Neural crest cell (in vitro differentiated cells): Measurements from ENCODE around the gene SNX1. TPM values are rescaled to one million over a fixed set of nuclear protein-coding genes. Genes with fewer than 3 reads are reported as not detected.
A peak's percentile ranks its signal among the peaks of the same experiment; 100 is the strongest.

ENCODE experiments used
- DNase-seq: peaks from one replicate; pipeline ENCODE4 v3.0.0; 2021; ENCODE audit warnings: low read depth, mixed read lengths, low spot score
- H3K27ac Mint-ChIP-seq: one replicate; pipeline ENCODE4 v1.8.0; 2021; ENCODE audit warnings: mild to moderate bottlenecking, mixed read lengths; ENCODE audit not compliant: unreplicated experiment
- H3K27me3 Mint-ChIP-seq: 2 replicates; pipeline ENCODE4 v1.8.0; 2021; ENCODE audit warnings: low read depth, mild to moderate bottlenecking, mixed read lengths
- H3K36me3 Mint-ChIP-seq: 2 replicates; pipeline ENCODE4 v1.8.0; 2021; ENCODE audit warnings: low read depth, mild to moderate bottlenecking, mixed read lengths
- H3K4me1 Mint-ChIP-seq: 2 replicates; pipeline ENCODE4 v1.8.0; 2021; ENCODE audit warnings: mixed read lengths
- H3K4me3 Mint-ChIP-seq: one replicate; pipeline ENCODE4 v1.8.0; 2021; ENCODE audit warnings: mild to moderate bottlenecking, mixed read lengths
- H3K9me3 Mint-ChIP-seq: 2 replicates; pipeline ENCODE4 v1.8.0; 2021; ENCODE audit warnings: mixed read lengths
- total RNA-seq: library from RNA; stranded (reverse); gene quantifications from 2 replicates; pipeline ENCODE4 v1.2.1, GENCODE V29; 2021
- TF ChIP-seq, protein P1 (sequence below): fragments of 200-600 bp; sonication (generic); conservative IDR thresholded peaks from 2 replicates; pipeline ENCODE4 v1.5.0; 2021; ENCODE audit warnings: antibody characterized with exemption, mild to moderate bottlenecking

SNX1 gene
- total RNA-seq, 1 donor from 2014 or later: 131 TPM

DNA sequence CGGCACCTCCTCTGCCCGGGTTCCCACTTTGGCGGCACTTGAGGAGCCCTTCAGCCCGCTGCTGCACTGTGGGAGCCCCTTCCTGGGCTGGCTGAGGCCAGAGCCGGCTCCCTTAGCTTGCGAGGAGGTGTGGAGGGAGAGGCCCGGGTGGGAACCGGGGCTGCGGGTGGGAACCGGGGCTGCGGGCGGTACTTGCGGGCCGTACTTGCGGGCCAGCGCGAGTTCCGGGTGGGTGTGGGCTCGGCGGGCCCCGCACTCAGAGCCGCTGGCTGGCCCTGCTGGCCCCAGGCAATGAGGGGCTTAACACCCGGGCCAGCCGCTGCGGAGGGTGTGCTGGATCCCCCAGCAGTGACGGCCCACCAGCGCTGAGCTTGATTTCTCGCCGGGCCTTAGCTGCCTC lies 35.1 kb upstream of the SNX1 start:
- Mint-ChIP-seq H3K4me1 (peaks cover 12% of the 10 kb centered on the region), H3K4me3 (no peak overlapping the region), H3K36me3 (no peaks in the 10 kb centered on the region), H3K27ac (no peak overlapping the region), H3K9me3 (no peaks in the 10 kb centered on the region), H3K27me3 (no peaks in the 10 kb centered on the region)
- DNase-seq: no peak
- TF ChIP-seq, protein P1, sequence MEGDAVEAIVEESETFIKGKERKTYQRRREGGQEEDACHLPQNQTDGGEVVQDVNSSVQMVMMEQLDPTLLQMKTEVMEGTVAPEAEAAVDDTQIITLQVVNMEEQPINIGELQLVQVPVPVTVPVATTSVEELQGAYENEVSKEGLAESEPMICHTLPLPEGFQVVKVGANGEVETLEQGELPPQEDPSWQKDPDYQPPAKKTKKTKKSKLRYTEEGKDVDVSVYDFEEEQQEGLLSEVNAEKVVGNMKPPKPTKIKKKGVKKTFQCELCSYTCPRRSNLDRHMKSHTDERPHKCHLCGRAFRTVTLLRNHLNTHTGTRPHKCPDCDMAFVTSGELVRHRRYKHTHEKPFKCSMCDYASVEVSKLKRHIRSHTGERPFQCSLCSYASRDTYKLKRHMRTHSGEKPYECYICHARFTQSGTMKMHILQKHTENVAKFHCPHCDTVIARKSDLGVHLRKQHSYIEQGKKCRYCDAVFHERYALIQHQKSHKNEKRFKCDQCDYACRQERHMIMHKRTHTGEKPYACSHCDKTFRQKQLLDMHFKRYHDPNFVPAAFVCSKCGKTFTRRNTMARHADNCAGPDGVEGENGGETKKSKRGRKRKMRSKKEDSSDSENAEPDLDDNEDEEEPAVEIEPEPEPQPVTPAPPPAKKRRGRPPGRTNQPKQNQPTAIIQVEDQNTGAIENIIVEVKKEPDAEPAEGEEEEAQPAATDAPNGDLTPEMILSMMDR: no peak

DNA sequence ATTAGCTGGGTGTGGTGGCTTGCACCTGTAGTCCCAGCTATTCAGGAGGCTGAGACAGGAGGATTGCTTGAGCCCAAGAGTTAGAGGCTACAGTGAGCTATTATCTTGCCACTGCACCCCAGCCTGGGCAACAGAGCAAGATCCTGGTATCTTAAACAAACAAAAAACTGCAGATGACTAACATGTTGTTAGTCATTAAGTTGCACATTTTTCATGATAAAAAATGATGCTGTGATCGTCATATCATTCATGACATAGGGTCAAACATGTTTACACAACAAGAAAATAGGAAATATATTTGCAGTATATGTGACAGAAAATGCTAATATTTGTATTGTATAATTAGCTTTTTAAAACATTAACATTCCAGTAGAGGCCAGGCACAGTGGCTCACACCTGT lies 29.3 kb upstream of the SNX1 start:
- Mint-ChIP-seq H3K4me3 (no peak overlapping the region), H3K9me3 (no peaks in the 10 kb centered on the region), H3K36me3 (no peaks in the 10 kb centered on the region)

DNA sequence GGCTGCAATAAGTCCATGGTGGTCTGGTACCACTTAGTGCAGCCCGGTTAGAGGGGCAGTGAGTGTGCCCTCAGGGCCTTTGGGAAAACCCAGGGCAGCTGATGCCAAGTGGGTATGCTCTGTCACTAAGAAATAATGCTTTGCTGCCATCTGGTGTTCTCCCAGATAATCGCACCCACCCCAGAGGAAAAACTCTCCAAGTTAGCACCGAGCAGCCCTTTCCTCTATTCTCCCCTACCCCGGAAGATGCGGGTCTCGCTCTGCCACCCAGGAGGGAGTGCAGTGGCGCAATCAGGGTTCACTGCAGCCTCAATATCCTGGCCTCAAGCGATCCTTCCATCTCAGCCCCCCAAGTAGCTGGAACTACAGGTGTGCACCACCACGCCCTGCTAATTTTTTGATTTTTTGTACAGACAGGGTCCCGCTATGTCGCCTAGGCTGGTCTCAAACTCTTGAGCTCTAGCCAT lies 28.2 kb upstream of the SNX1 start:
- TF ChIP-seq, protein P1: peak; percentile 89
- Mint-ChIP-seq H3K36me3 (peaks cover 3% of the 10 kb centered on the region), H3K27me3 (no peaks in the 10 kb centered on the region), H3K4me3 (no peak overlapping the region), H3K4me1 (peaks cover 21% of the 10 kb centered on the region), H3K27ac (no peak overlapping the region), H3K9me3 (no peaks in the 10 kb centered on the region)
- peak; percentile 83 for DNase-seq

More for the DNA sequence above, 29.3 kb upstream of the SNX1 start:
- TF ChIP-seq, protein P1: no peak
- Mint-ChIP-seq H3K27me3 (no peaks in the 10 kb centered on the region), H3K4me1 (peaks cover 21% of the 10 kb centered on the region), H3K27ac (no peak overlapping the region)
- no peak for DNase-seq

DNA sequence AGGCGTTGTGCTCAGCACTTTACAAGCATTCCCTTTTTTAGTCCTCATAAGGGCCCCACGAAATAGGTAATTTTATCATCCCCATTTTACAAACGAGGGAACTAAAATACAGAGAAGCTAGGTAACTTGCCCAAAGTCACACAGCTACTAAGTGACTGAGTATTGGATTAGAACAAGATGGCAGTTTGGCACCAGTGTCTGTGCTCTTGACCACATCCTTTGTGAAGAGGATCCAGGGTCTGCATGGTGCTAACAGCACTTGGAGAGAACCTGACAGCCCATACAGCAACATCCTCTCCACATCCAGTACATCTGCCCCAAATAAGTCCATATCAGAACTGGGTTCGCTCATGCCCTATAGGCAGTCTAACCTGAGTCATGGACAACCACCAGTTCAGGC lies 27.6 kb upstream of the SNX1 start:
- H3K4me3 Mint-ChIP-seq: no peak overlapping the region

DNA sequence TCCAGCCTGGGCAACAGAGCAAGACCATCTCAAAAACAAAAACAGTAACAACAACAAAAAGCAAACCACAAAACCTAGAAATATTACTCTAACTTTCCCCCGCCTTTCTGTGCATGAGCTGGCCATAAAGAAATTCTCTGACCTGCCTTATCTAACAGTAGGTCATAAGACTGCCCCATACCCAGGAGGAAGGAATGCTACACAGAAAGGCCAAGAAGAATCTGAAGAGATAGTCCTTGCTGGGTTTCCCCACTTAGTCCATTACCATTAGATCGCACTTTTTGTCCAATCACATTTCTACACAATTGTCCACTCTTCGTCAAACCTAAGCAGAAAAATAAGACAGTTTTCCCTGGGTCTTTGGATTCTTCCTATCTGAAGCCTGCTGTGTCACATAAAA lies 25.7 kb upstream of the SNX1 start:
- Mint-ChIP-seq H3K4me1 (peaks cover 9% of the 10 kb centered on the region), H3K36me3 (peaks cover 6% of the 10 kb centered on the region), H3K27me3 (no peaks in the 10 kb centered on the region), H3K9me3 (no peaks in the 10 kb centered on the region), H3K4me3 (no peak overlapping the region), H3K27ac (no peak overlapping the region)
- DNase-seq: no peak
- TF ChIP-seq, protein P1: no peak

More for the DNA sequence above, 27.6 kb upstream of the SNX1 start:
- TF ChIP-seq, protein P1: no peak
- no peak for DNase-seq
- peaks cover 19% of the 10 kb centered on the region for H3K4me1 Mint-ChIP-seq
- H3K9me3 Mint-ChIP-seq: no peaks in the 10 kb centered on the region
- H3K36me3 Mint-ChIP-seq: peaks cover 6% of the 10 kb centered on the region
- H3K27ac Mint-ChIP-seq: no peak overlapping the region
- no peaks in the 10 kb centered on the region for H3K27me3 Mint-ChIP-seq
